Left cardiac atrium (tissue), 4 donors: ENCODE results near the gene GAD2. TPM values are rescaled to one million over a fixed set of nuclear protein-coding genes. Genes with fewer than 3 reads are reported as not detected.

Experiments used
- ATAC-seq, 2 donors: fragments of 200-7000 bp; cut with Tn5 transposase; one replicate each; pipeline ENCODE4 v1.9.1; 2020; ENCODE audit warnings: mild to moderate bottlenecking in 2 of 2, moderate library complexity in 2 of 2
- DNase-seq: peaks from one replicate; pipeline ENCODE4 v3.0.0-alpha.2; 2020
- intact Hi-C, 2 donors: fragments of 100-400 bp; cut with DNase I; formaldehyde crosslinking; loops; one replicate each; pipeline versions ENCODE4 v1.14.1 to v1.15.1; 2022 to 2023
- long read RNA-seq: library from polyadenylated mRNA; unstranded; transcript quantifications from one replicate; pipeline ENCODE4 v2.0.0, GENCODE V29; 2021
- total RNA-seq, 2 donors: library from RNA; stranded (reverse); fragmentation: NEBNext Ultra II Directional; extraction: Animal tissue kit (Norgen Biotek cat#: 25700); gene quantifications; one replicate each; pipeline ENCODE4 v1.2.1, GENCODE V29; 2021
- donor health status: DM: no; HTN: yes; CAD: no.
- donor health status: DM: no; HTN: yes; CAD: no; lungs with severe emphysema.
- donor health status: DM: yes; HTN: yes; CAD: no.
- donor health status: Dilated cardiomyopathy.

Gene GAD2
- total RNA-seq = not detected
- long read RNA-seq = 0 reads

GRCh38 chr10:26216585-26217395 is at the start of gene GAD2:
Gene GAD2 (plus strand): TSS chr10:26216774. CDS start chr10:26216810, 36 bp downstream.
- no peak for DNase-seq
- ATAC-seq = no peak
- intact Hi-C loops = no loop called here

- DNase-seq = no peak
- no peak for ATAC-seq
Observed at GRCh38 chr10:26169466-26169865, 47.1 kb upstream of the GAD2 start.

GRCh38 chr10:26172131-26172530 is 44.4 kb upstream of the GAD2 start:
- no peak for ATAC-seq
- intact Hi-C loops = no loop called here
- no peak for DNase-seq

More at GRCh38 chr10:26169466-26169865, 47.1 kb upstream of the GAD2 start:
- intact Hi-C loops = no loop called here

- intact Hi-C loops = no loop called here
- ATAC-seq = no peak
- DNase-seq = no peak
Observed at GRCh38 chr10:26173837-26174236, 42.7 kb upstream of the GAD2 start.

GRCh38 chr10:26177341-26177740 is 39.2 kb upstream of the GAD2 start:
- intact Hi-C loops = no loop called here
- ATAC-seq = no peak
- no peak for DNase-seq

DNA sequence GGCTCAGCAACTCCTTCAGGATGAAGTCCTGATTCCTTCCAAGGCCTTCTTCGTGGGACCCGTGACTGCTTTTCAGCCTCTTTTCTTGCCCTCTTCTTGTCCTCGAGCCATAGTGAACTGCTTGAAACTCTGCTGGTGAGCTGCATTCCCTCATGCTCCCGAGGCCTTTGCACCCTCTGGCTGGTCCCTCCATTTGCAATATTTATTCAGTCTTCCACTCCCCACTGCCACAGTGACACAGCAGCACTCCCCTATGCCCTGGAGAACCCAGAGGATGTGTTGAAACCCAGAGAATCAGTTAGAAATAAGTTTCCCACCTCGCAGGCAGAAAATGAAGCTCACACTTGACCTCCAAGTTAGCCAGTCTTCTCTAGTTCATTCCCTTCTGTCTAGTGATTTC is 22.3 kb upstream of the GAD2 start:
- intact Hi-C loops = no loop called here
- DNase-seq (no peak), ATAC-seq (no peak)

DNA sequence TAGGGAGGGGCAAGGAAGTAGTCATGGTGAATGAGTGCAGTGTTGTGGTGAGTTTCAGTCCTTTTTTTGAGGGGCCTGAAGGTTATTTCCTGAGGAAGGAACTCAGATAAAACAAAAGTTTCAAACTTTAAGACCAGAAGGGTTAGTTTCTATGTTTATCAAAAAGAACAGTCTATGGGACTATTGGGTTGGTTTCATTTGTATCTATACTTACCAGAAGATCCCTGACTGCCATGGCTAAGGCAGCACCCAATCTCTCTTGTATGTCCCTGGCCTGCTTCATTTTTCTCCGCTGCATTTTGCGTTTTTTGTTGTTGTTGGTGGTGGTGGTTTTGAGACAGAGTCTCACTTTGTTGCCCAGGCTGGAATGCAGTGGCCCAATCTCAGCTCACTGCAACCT is 19.3 kb upstream of the GAD2 start:
- DNase-seq (no peak), ATAC-seq (no peak)
- intact Hi-C loops = no loop called here

GRCh38 chr10:26198119-26198518 is 18.5 kb upstream of the GAD2 start:
- DNase-seq (no peak), ATAC-seq (no peak)
- intact Hi-C loops = no loop called here

DNA sequence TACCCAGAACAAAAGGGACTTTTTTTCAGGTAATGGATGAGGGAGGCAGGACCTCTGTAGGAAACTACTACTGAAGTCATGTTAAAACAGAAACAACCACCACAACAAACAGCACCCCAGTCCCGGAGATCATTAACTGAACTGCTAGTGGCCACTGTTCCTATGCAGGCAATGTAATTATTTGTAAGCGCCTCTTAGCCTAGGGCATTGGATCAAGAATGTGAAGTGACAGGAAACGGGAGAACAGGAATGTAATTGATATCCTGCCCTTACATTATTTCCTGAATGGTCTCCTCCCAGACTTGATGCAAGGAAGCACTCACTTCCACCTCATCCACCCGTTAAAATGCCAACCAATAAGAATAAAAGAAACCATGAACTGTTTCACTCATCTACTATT is 16.7 kb upstream of the GAD2 start:
- ATAC-seq = no peak
- DNase-seq = no peak
- intact Hi-C loops = no loop called here

DNA sequence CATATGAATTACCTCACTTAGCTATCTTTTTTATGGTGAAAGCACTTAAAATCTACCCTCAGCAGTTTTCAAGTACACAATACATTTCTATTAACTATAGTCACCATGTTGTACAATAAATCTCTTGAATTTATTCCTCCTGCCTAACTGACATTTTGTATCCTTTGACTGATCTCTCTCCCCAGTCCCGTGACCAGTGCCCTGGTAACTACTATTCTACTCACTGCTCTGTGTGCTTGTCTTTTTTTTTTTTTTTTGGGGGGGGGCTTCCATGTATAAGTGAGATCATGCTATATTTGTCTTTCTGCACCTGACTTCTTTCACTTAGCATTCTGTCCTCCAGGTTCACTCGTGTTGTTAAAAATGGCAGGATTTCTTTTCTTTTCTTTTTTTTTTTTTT is 11.4 kb upstream of the GAD2 start:
- ATAC-seq = no peak
- intact Hi-C loops = no loop called here
- DNase-seq = no peak

GRCh38 chr10:26211781-26212444 is 4.7 kb upstream of the GAD2 start:
- ATAC-seq (no peak), DNase-seq (no peak)
- intact Hi-C loops = no loop called here

DNA sequence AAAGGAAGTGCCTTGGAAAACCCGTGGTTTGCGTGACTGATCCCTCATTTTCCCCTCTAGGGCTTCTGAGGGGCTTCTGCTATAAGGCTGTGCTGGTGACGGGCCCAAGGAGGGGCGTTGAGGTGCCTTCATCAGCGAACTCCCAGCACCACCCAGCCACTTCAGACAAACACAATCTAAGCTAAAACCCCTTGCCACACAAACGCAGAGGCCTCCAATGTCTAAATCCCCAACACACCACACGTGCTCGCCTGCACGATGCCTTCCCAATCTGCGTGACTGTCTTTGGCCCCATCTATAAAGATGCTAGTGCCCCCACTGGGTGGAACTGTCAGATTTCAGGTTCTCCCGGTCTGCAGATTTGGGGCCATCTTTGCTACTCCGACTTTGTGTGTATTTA is 4.1 kb upstream of the GAD2 start:
- intact Hi-C loops = no loop called here
- ATAC-seq = no peak
- no peak for DNase-seq

GRCh38 chr10:26213157-26213800 is 3.3 kb upstream of the GAD2 start:
- intact Hi-C loops = no loop called here
- ATAC-seq = no peak
- no peak for DNase-seq

GRCh38 chr10:26214004-26214403 is 2.6 kb upstream of the GAD2 start:
- ATAC-seq (no peak), DNase-seq (no peak)
- intact Hi-C loops = no loop called here

DNA sequence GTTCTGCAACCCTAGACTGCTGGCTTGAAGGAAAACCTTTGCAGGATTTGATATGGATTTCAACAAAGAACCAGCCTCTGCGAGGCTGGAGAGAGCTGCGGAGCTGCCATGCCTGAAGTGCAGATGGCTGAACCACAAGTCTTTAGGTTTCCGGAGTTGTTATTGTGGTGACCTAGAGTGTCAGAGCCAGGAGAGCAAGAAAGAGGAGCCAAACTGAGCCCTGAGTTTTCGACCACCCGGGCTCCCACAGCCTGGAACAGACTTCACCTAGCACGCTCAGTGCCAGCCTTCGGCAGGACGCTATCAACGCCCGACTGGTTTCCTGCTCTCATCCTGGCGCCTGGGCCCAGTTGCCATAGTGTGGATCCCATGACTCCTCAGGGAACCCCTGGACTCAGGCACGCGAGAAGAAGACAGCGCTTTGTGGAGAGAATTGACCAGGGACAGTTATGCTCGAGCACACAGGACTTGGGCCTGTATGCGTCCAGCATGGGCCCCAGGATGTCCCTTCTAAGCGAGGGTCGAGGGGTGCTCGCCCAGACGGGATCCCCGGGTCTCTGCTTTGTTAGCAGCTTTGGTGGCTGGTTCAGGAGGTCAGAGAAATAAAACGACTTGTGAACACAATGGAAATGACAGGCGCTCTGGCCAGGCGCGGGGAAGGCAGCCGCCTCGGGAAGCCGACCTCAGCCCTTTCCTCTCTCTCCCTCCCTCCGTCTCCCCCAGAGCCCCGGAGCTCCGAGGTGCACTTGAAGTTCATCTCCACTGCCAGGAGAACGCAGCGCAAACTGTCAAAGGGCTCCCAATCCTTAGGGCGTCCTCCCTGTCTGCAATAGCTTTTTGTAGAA is 1.8 kb upstream of the GAD2 start:
- no peak for DNase-seq

DNA sequence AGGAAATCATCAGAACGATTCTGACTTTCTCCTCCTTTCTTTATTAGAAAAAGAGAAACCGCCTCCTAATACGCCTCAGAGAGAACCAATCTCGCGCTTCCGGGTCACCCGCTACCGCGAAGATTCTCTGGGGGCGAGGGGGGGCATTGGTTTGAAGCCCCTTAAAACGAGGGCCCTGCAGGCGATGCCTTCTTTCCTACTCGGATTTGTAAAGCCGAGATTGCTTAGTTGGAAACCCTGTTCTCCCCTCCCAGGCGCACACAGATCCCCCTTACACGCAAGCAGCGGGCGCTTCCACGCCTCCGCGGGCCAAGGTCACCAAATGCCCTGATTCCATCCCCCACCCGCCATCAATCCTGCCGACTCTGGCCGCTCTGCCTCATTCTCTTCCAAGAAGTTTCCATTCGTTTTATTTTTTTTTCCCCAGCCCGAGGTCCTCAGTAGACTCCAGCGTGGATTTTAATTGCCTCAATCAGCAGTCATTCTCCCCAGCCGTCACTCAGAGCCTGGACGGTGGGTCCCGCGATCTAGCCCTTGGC is 1.1 kb upstream of the GAD2 start:
- no peak for ATAC-seq
- no peak for DNase-seq
- intact Hi-C loops = no loop called here

More for the DNA sequence above, 1.8 kb upstream of the GAD2 start:
- ATAC-seq = no peak
- intact Hi-C loops = no loop called here

DNA sequence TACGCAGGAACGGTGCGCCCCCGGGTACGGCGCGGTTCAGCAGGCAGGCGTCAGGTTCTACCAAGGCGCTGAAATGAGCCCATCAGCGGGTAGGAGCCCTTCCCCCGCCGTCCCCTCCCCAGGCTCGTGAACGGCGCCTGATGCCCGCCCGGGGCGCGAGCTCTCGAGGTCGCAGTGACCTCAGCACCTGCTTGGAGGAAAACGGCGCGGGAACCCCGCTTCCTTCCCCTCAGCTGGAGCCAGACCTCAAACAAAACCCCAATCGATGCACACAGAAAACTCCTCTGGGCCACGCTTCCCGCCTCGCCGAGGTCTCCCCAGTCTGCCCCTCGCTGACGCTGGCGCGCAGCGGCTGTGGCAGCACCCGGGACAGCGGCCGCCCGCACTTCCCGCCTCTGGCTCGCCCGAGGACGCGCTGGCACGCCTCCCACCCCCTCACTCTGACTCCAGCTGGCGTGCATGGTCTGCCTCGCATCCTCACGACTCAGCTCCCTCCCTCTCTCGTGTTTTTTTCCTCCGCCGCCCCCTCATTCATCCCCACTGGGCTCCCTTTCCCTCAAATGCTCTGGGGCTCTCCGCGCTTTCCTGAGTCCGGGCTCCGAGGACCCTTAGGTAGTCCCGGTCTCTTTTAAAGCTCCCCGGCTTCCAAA is 514 bp upstream of the GAD2 start:
- peak; percentile 47 for DNase-seq
- peak; percentile 58 to 76 for ATAC-seq
- intact Hi-C loops = no loop called here

DNA sequence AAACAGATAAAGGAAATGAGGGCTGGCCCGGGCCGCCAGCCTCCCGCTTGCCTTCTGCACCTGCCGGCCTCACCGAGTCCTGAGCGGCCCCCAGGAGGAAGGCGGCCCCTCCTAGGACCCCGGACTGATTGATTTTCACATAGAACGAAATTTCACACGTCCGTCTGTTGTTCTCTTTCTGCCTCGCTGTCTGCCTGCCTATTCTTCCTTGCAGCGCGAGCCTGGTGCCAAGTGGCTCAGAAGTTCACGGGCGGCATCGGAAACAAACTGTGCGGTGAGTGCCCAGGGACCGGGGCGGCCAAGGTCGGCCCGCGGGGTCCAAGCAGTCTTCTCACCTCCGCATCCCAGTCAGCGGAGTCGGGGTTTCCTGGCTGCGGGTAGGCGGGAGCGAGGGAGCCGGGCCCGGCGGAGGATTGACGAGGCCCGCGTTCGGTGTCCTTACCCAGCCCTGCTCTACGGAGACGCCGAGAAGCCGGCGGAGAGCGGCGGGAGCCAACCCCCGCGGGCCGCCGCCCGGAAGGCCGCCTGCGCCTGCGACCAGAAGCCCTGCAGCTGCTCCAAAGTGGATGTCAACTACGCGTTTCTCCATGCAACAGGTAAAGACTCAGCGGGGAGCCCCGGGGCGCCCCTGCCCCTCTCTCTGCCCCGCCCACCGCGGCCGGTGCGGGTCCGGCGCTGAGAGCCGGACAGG is 967 bp downstream of the GAD2 start:
- ATAC-seq (peak in 1 of 2 donors; percentile 18), DNase-seq (no peak)
- intact Hi-C loops = no loop called here
